ENCODE results near the gene PID1.

The PID1 gene

DNA sequence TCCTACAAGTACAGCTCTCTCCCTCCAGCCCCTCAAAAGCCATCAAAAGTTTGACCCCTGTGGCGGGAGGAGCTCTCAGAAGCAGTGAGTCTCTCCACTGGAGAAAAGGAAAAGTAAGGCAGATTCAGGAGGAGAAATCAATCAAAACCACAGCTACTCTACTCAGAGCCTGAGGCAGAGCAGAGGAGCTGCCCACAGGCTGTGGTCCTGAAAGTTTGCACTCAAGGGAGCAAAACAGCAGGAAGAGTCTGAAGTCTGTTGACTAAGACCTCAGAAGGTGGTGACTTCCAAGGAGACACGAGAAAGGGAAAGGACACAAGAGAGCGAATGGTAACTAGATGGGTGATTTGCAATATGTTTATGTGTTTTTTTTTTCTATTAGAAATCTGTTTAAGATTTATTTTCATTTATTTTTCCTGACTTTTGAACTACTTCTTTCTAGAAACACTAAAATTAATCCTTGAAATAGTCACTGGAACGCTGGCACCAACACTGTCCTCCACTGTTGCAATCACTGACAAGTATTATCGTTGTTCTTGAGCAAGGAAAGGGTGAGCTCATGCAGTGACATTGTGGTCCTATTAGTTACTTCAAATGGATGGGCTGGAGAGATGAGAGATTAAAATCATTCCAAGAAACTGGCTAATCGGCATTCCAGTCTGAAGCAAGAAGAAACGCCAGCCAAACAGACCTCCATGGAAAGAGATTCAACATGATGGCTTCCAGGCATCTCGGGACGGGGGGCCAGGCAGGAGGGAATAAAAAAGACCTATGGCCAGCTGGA lies 35.8 kb downstream of the PID1 start:
- Mint-ChIP-seq H3K9me3 (peaks cover 10% of the 10 kb centered on the region), H3K36me3 (ENCODE audit: low read depth) (no peaks in the 10 kb centered on the region), H3K27ac (no peak overlapping the region), H3K27me3 (ENCODE audit: low read depth) (peaks cover 3% of the 10 kb centered on the region), H3K4me1 (peaks cover 2% of the 10 kb centered on the region), H3K4me3 (no peak overlapping the region)
- no peak for TF ChIP-seq CTCF (IDR thresholded peaks at IDR 0.05; ENCODE audit: unreplicated experiment in 3 of 3)

DNA sequence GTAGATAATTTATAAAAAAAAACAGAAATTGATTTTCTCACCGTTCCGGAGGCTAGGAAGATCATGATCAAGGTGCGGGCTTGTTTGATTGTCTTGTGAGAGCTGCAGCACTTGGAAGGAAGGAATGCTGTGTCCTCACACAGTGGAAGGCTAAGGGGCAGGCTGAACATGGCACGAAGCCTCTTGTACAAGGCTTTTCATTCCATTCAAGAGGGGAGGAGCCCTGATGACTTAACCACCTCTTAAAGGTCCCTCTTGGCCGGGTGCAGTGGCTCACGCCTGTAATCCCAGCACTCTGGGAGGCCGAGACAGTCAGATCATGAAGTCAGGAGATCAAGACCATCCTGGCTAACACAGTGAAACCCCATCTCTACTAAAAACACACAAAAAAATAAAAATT lies 39.2 kb downstream of the PID1 start:
- Mint-ChIP-seq H3K27me3 (ENCODE audit: low read depth) (peaks cover 3% of the 10 kb centered on the region), H3K27ac (no peak overlapping the region), H3K4me1 (peaks cover 11% of the 10 kb centered on the region), H3K36me3 (ENCODE audit: low read depth) (no peaks in the 10 kb centered on the region), H3K4me3 (no peak overlapping the region), H3K9me3 (no peaks in the 10 kb centered on the region)
- no peak for TF ChIP-seq CTCF (IDR thresholded peaks at IDR 0.05; ENCODE audit: unreplicated experiment in 3 of 3)

DNA sequence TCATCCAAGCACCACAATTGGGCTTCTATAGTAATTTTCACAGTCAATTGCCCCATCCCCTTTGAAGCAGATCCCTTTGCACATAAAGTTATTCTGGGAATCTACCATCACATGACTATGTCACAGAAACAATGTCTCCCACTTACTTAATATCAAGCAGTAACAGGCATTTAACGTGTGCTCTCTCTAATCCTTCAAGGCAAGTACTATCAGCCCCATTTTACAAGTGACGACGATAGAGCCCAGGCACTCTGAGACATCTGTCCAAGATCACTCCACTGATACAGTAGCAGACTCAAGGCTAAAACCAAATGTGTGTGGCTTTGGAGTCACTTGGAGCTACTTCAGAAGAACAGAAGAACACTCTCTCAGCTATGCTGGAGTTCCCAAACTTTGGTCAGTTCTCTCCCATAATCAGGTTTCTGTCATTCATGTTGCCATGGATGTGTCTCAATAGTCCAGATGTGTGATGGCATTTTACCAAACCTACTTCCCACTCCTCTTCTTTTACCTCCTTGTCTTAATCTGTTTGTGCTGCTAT lies 39.7 kb downstream of the PID1 start:
- no peak overlapping the region for H3K4me3 Mint-ChIP-seq
- no peak for TF ChIP-seq CTCF (IDR thresholded peaks at IDR 0.05; ENCODE audit: unreplicated experiment in 3 of 3)
- peaks cover 3% of the 10 kb centered on the region for H3K27me3 Mint-ChIP-seq (ENCODE audit: low read depth)
- no peaks in the 10 kb centered on the region for H3K36me3 Mint-ChIP-seq (ENCODE audit: low read depth)
- no peaks in the 10 kb centered on the region for H3K9me3 Mint-ChIP-seq
- peaks cover 11% of the 10 kb centered on the region for H3K4me1 Mint-ChIP-seq
- H3K27ac Mint-ChIP-seq, result no peak overlapping the region

- peaks cover 11% of the 10 kb centered on the region for H3K4me1 Mint-ChIP-seq
- H3K36me3 Mint-ChIP-seq (ENCODE audit: low read depth), result no peaks in the 10 kb centered on the region
- H3K4me3 Mint-ChIP-seq, result no peak overlapping the region
These were observed 40.2 kb downstream of the PID1 start for GRCh38 chr2:229230911-229231310.

DNA sequence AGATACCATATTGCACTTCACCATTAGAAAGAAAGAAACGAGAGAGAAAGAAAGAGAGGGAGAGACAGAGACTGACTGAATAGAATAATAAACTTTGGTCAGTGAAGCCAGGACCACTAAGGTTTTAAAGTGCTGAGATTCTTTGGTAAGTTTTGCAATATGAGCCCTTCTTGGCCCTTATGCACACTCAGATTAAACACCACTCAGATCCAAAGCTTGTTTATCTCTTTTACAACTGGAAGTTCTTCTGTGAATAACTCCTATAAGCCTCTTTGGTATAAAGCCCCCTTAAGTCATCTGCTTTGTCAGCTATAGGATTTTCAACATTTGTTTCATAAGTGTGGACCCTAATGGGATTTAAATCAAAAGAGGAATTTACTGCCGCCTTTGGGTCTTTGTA lies 40.8 kb downstream of the PID1 start:
- Mint-ChIP-seq H3K4me3 (no peak overlapping the region), H3K27ac (peak overlapping the region in 2 of 3 experiments; percentile 43 to 70), H3K9me3 (no peaks in the 10 kb centered on the region), H3K36me3 (ENCODE audit: low read depth) (no peaks in the 10 kb centered on the region), H3K27me3 (ENCODE audit: low read depth) (peaks cover 3% of the 10 kb centered on the region), H3K4me1 (peaks cover 11% of the 10 kb centered on the region)
- TF ChIP-seq CTCF (IDR thresholded peaks at IDR 0.05; ENCODE audit: unreplicated experiment in 3 of 3), result no peak

More at GRCh38 chr2:229230911-229231310, 40.2 kb downstream of the PID1 start:
- no peak for TF ChIP-seq CTCF (IDR thresholded peaks at IDR 0.05; ENCODE audit: unreplicated experiment in 3 of 3)
- Mint-ChIP-seq H3K9me3 (no peaks in the 10 kb centered on the region), H3K27ac (no peak overlapping the region), H3K27me3 (ENCODE audit: low read depth) (peaks cover 3% of the 10 kb centered on the region)

- peaks cover 11% of the 10 kb centered on the region for H3K4me1 Mint-ChIP-seq
- H3K4me3 Mint-ChIP-seq, result no peak overlapping the region
- no peaks in the 10 kb centered on the region for H3K36me3 Mint-ChIP-seq (ENCODE audit: low read depth)
- no peaks in the 10 kb centered on the region for H3K27me3 Mint-ChIP-seq (ENCODE audit: low read depth)
- peaks cover 5% of the 10 kb centered on the region for H3K9me3 Mint-ChIP-seq
- H3K27ac Mint-ChIP-seq, result no peak overlapping the region
- no peak for TF ChIP-seq CTCF (IDR thresholded peaks at IDR 0.05; ENCODE audit: unreplicated experiment in 3 of 3)
These were observed 44.7 kb downstream of the PID1 start for GRCh38 chr2:229226382-229226781.

Measured in nephron (organoid).